Gastroesophageal sphincter (tissue), 4 donors: Measurements from ENCODE around the gene PRDM15. TPM values are rescaled to one million over a fixed set of nuclear protein-coding genes. Genes with fewer than 3 reads are reported as not detected.
A peak's percentile ranks its signal among the peaks of the same experiment; 100 is the strongest.

Experiments used
- ATAC-seq: fragments of 150-250 bp; one replicate; pipeline ENCODE4 v1.9.1; 2016; ENCODE audit warnings: mild to moderate bottlenecking, moderate library complexity
- H3K27ac ChIP-seq, 4 donors: fragments of 200-600 bp; sonication (generic) in 3 of 4; 1 replicate in 3 of 4; 2 replicates in 1 of 4; pipeline ENCODE4 v1.5.1; 2016 to 2019
- H3K27me3 ChIP-seq: fragments of 200-600 bp; sonication (generic); one replicate; pipeline ENCODE4 v1.5.1; 2019
- H3K36me3 ChIP-seq, 2 donors: fragments of 200-600 bp; sonication (generic); one replicate each; pipeline ENCODE4 v1.5.1; 2019; ENCODE audit warnings: control low read depth in 1 of 2
- H3K4me1 ChIP-seq, 3 donors: fragments of 200-600 bp; sonication (generic); 1 replicate in 2 of 3; 2 replicates in 1 of 3; pipeline ENCODE4 v1.5.1; 2016 to 2019; ENCODE audit warnings: control low read depth in 2 of 3
- H3K4me3 ChIP-seq, 2 donors: fragments of 200-600 bp; sonication (generic); one replicate each; pipeline ENCODE4 v1.5.1; 2019; ENCODE audit warnings: mild to moderate bottlenecking in 1 of 2, moderate library complexity in 1 of 2
- H3K9me3 ChIP-seq, 3 donors: fragments of 200-600 bp; sonication (generic); one replicate each; pipeline ENCODE4 v1.5.1; 2017 to 2019; ENCODE audit warnings: control low read depth in 2 of 3
- CTCF ChIP-seq, 4 experiments: fragments of 200-600 bp in 2 of 4; fragments of 450-650 bp in 2 of 4; sonication (generic) in 1 of 4; IDR thresholded peaks; one replicate each; pipeline ENCODE4 v1.5.1; 2017 to 2019; ENCODE audit warnings: antibody characterized with exemption in 4 of 4, mild to moderate bottlenecking in 2 of 4, moderate library complexity in 2 of 4
- EP300 ChIP-seq: sonication (generic); formaldehyde crosslinking; IDR thresholded peaks from one replicate; pipeline ENCODE4 v1.6.1; 2017; ENCODE audit warnings: antibody characterized with exemption, mild to moderate bottlenecking
- POLR2A ChIP-seq, 2 donors: fragments of 450-650 bp; IDR thresholded peaks; one replicate each; pipeline ENCODE4 v1.6.1; 2017; ENCODE audit warnings: antibody characterized with exemption in 2 of 2, mild to moderate bottlenecking in 2 of 2, moderate library complexity in 1 of 2
- POLR2AphosphoS5 ChIP-seq: sonication (generic); formaldehyde crosslinking; IDR thresholded peaks from one replicate; pipeline ENCODE4 v1.6.1; 2017; ENCODE audit warnings: antibody characterized with exemption
- WGBS, 2 donors: methylation state at CpG; one replicate each; pipeline ENCODE4 v1.1.5; 2018; ENCODE audit warnings: low coverage in 1 of 2; 5-methylcytosine and 5-hydroxymethylcytosine counted together
- total RNA-seq, 4 donors: library from RNA; depleted of rRNA; stranded (reverse); fragments of >200 nt; gene quantifications; one replicate each; pipeline ENCODE4 v1.1.0, GENCODE V29; 2016

PRDM15 gene
- total RNA-seq, 4 donors from 2014 or later: 2.9 to 8.2 (median 7.2) TPM

- Histone ChIP-seq H3K36me3 (no peaks in the 10 kb centered on the region), H3K27ac (no peak overlapping the region), H3K9me3 (no peaks in the 10 kb centered on the region), H3K4me3 (no peak overlapping the region), H3K4me1 (peaks cover 0 to 24% (median 3%) of the 10 kb centered on the region in 3 donors), H3K27me3 (peaks cover 82% of the 10 kb centered on the region)
- TF ChIP-seq POLR2AphosphoS5 (peak; percentile 45), CTCF (IDR thresholded peaks at IDR 0.05) (peak; percentile 83 to 98 (median 94)), EP300 (no peak), POLR2A (IDR thresholded peaks at IDR 0.05) (no peak)
- peak; percentile 93 for ATAC-seq
- WGBS, 2 donors: 3 to 26% methylated on average over 4 to 7 of the region's 45 CpGs
Measured at GRCh38 chr21:41777951-41778815, 101.0 kb downstream of the PRDM15 start.

GRCh38 chr21:41776778-41777177 is 102.4 kb downstream of the PRDM15 start:
- peaks cover 0 to 24% (median 3%) of the 10 kb centered on the region in 3 donors for H3K4me1 ChIP-seq
- H3K27ac ChIP-seq: no peak overlapping the region
- no peak overlapping the region for H3K4me3 ChIP-seq
- no peak for ATAC-seq
- WGBS, 2 donors: 85 to 98% methylated on average over 3 to 4 of the region's 4 CpGs
- no peaks in the 10 kb centered on the region for H3K36me3 ChIP-seq
- H3K9me3 ChIP-seq: no peaks in the 10 kb centered on the region
- H3K27me3 ChIP-seq: peaks cover 82% of the 10 kb centered on the region
- no peak for TF ChIP-seq POLR2A (IDR thresholded peaks at IDR 0.05)
- TF ChIP-seq POLR2AphosphoS5: no peak
- TF ChIP-seq CTCF (IDR thresholded peaks at IDR 0.05): no peak
- TF ChIP-seq EP300: no peak

GRCh38 chr21:41775149-41775472 is 104.0 kb downstream of the PRDM15 start:
- Histone ChIP-seq H3K4me1 (peaks cover 0 to 24% (median 3%) of the 10 kb centered on the region in 3 donors), H3K27ac (no peak overlapping the region), H3K36me3 (no peaks in the 10 kb centered on the region), H3K9me3 (no peaks in the 10 kb centered on the region), H3K4me3 (no peak overlapping the region), H3K27me3 (peaks cover 82% of the 10 kb centered on the region)
- ATAC-seq: no peak
- TF ChIP-seq EP300 (no peak), POLR2A (IDR thresholded peaks at IDR 0.05) (no peak), POLR2AphosphoS5 (no peak), CTCF (IDR thresholded peaks at IDR 0.05) (no peak)
- WGBS, 2 donors: no CpG with 5 or more reads among the region's 3 CpGs

GRCh38 chr21:41774467-41775148 is 104.5 kb downstream of the PRDM15 start:
- H3K36me3 ChIP-seq: no peaks in the 10 kb centered on the region
- no peaks in the 10 kb centered on the region for H3K9me3 ChIP-seq
- WGBS, 2 donors: 66 to 70% methylated on average over 7 to 8 of the region's 10 CpGs
- peaks cover 82% of the 10 kb centered on the region for H3K27me3 ChIP-seq
- TF ChIP-seq CTCF (IDR thresholded peaks at IDR 0.05): no peak
- TF ChIP-seq EP300: no peak
- no peak for TF ChIP-seq POLR2AphosphoS5
- TF ChIP-seq POLR2A (IDR thresholded peaks at IDR 0.05): no peak
- no peak overlapping the region for H3K4me3 ChIP-seq
- peaks cover 0 to 22% (median 3%) of the 10 kb centered on the region in 3 donors for H3K4me1 ChIP-seq
- ATAC-seq: no peak
- no peak overlapping the region for H3K27ac ChIP-seq
